ENCODE results near the gene ENTPD5. TPM values are rescaled to one million over a fixed set of nuclear protein-coding genes. Genes with fewer than 3 reads are reported as not detected.

Gene ENTPD5, protein sequence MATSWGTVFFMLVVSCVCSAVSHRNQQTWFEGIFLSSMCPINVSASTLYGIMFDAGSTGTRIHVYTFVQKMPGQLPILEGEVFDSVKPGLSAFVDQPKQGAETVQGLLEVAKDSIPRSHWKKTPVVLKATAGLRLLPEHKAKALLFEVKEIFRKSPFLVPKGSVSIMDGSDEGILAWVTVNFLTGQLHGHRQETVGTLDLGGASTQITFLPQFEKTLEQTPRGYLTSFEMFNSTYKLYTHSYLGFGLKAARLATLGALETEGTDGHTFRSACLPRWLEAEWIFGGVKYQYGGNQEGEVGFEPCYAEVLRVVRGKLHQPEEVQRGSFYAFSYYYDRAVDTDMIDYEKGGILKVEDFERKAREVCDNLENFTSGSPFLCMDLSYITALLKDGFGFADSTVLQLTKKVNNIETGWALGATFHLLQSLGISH
- 10 to 100 TPM; 13.1 to 18.4 TPM for total RNA-seq

- peaks cover 20% of the 10 kb centered on the region for H3K4me1 Mint-ChIP-seq
- H3K27ac Mint-ChIP-seq = peak within 1 kb of the TSS; percentile 96
- CTCF ChIA-PET = interaction anchor here (0.6 to 1.3 kb wide), 3 partner anchors 13 to 129 kb away, joined by 3 to 5 read pairs (median 4); no protein-coding TSS in a partner anchor
- H3K27me3 Mint-ChIP-seq = no peaks in the 10 kb centered on the region
- H3K36me3 Mint-ChIP-seq = peaks cover 2% of the 10 kb centered on the region
- H3K9me3 Mint-ChIP-seq (ENCODE audit: low read depth) = no peaks in the 10 kb centered on the region
- peak within 1 kb of the TSS; percentile 87 for H3K4me3 Mint-ChIP-seq
- peak; percentile 94 for ATAC-seq
- peak; percentile 84 for DNase-seq
These were observed at the start of gene ENTPD5, which contains the start of gene BBOF1 for GRCh38 chr14:74018586-74019407. Gene ENTPD5, minus strand, starts transcription at chr14:74019288. Its CDS starts 31,186 bp downstream, at chr14:73988102. Gene BBOF1, plus strand, starts transcription at chr14:74019349. Its CDS starts 130 bp downstream, at chr14:74019479.

DNA sequence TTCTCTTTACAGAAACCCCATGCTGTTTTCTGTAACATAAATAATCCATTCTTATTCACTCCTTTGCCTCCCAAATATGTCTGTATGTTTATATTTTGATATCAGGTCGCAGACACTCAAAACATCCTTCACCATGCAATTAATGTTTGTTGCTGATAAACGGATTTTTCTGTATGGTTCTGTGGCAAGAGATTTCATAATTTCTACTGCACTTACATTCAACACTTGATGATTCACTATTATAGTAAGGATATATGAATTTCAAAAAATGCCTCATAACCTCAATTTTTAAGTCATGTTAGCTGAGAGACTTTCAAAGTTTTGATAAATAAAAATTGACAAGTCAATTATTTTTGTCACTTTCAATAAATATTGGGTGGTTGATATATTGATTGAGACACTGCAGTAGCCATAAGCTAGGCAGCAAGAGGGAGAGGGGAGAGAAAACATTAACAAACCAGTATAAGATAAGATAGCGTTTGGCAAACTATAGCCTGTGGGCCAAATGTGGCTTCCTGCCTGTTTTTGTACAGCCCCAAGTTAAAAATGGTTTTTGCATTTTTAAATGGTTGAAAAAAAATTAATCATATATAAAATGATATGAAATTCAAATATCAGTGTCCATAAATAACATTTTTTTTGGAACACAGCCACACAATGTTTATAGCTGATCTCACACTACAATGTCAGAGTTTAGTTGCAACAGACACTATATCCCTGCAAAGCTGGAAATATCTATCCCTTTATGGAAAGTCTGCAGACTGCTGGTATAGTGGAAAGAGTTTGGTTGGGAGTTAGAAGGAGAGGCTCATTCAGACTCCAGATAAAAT, 46.9 kb upstream of the ENTPD5 start:
- Mint-ChIP-seq H3K4me1 (no peaks in the 10 kb centered on the region), H3K27ac (no peak overlapping the region), H3K4me3 (no peak overlapping the region), H3K27me3 (no peaks in the 10 kb centered on the region), H3K9me3 (ENCODE audit: low read depth) (no peaks in the 10 kb centered on the region), H3K36me3 (peaks cover 17% of the 10 kb centered on the region)
- no peak for DNase-seq
- ATAC-seq = no peak
- CTCF ChIA-PET = interaction anchor here (0.7 kb wide), 1 partner anchor 558 kb away, joined by 4 read pairs; no protein-coding TSS in a partner anchor

DNA sequence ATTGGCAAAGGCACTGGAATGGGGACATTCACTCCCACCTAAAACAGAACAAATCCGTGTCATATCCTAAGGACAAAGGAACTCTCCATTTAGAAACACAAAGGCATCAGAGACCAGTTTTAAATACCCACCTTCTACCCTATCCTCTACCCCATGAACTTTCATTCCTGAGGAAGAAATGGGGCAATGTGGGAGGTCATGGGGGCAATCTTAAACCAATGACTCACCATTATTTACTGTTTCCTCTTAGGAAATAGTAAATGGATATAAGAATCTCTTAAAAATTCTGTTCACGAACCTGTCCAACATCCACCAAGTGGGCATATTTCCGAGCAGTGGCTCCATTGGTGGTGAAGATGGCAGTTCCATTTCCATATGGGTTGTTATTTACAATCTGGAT, 45.8 kb upstream of the ENTPD5 start:
- CTCF ChIA-PET = interaction anchor here (0.7 kb wide), 1 partner anchor 557 kb away, joined by 4 read pairs; no protein-coding TSS in a partner anchor
- no peak overlapping the region for H3K27ac Mint-ChIP-seq
- H3K9me3 Mint-ChIP-seq (ENCODE audit: low read depth) = no peaks in the 10 kb centered on the region
- no peaks in the 10 kb centered on the region for H3K4me1 Mint-ChIP-seq
- no peaks in the 10 kb centered on the region for H3K27me3 Mint-ChIP-seq
- peaks cover 18% of the 10 kb centered on the region for H3K36me3 Mint-ChIP-seq
- DNase-seq (no peak), ATAC-seq (no peak)
- no peak overlapping the region for H3K4me3 Mint-ChIP-seq

- Mint-ChIP-seq H3K9me3 (ENCODE audit: low read depth) (no peaks in the 10 kb centered on the region), H3K4me3 (no peak overlapping the region), H3K27ac (no peak overlapping the region), H3K4me1 (no peaks in the 10 kb centered on the region), H3K27me3 (no peaks in the 10 kb centered on the region), H3K36me3 (peaks cover 21% of the 10 kb centered on the region)
- DNase-seq (no peak), ATAC-seq (no peak)
- CTCF ChIA-PET = no interaction called here
These were observed 45.3 kb upstream of the ENTPD5 start for GRCh38 chr14:74064426-74064825.

- Mint-ChIP-seq H3K36me3 (peaks cover 21% of the 10 kb centered on the region), H3K4me1 (no peaks in the 10 kb centered on the region), H3K27me3 (no peaks in the 10 kb centered on the region), H3K27ac (no peak overlapping the region), H3K4me3 (no peak overlapping the region), H3K9me3 (ENCODE audit: low read depth) (no peaks in the 10 kb centered on the region)
- CTCF ChIA-PET = interaction anchor here (0.6 to 1.0 kb wide), 2 partner anchors 20 to 181 kb away, joined by 3 to 4 read pairs; no protein-coding TSS in a partner anchor
- ATAC-seq (no peak), DNase-seq (no peak)
These were observed 43.7 kb upstream of the ENTPD5 start for GRCh38 chr14:74062809-74063150.

DNA sequence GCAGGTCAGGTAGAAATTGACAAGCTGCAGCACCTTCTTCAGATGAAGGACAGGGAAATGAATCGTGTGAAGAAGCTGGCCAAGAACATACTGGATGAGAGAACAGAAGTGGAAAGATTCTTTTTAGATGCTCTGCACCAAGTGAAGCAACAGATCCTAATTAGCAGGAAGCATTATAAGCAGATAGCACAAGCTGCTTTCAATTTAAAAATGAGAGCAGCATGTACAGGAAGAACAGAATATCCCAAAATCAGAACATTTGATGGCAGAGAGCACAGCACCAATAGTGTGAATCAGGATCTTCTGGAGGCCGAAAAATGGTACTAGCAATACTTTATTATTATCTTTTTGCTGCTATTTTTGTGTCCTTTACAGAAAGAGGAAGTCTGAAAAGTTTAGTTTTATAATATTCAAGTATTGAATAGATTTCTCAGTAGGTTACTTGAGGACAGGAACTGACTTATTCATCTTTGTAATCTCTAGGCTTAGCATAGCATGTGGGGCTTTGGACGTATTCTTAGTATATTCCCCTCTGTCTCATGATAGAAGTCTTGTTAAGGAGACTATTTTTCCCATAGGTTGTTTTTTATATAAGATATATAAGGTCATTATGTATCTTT, 30.9 kb upstream of the ENTPD5 start:
- Mint-ChIP-seq H3K4me3 (no peak overlapping the region), H3K27me3 (no peaks in the 10 kb centered on the region), H3K36me3 (no peaks in the 10 kb centered on the region), H3K9me3 (ENCODE audit: low read depth) (no peaks in the 10 kb centered on the region), H3K4me1 (peaks cover 2% of the 10 kb centered on the region), H3K27ac (no peak overlapping the region)
- ATAC-seq (no peak), DNase-seq (no peak)
- CTCF ChIA-PET = no interaction called here

DNA sequence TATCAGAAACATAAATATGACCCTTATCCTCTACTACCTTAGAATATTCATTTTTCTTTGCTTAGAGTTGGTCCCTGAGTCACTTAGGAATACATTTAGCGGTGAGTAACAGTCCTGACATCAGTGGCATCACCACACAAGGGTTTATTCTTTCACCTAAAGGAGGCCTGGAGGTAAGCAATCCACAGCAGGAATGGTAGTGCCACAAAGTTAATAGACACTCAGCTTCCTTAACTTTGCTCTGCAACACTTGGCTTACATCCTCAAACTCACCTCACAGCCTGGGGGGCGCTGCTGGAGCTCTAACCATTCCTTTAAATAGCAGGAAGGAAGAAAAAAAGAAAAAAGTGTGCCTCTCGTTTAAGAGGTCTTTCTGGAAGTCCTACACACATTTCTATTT, 29.2 kb upstream of the ENTPD5 start:
- H3K4me3 Mint-ChIP-seq = no peak overlapping the region
- peaks cover 2% of the 10 kb centered on the region for H3K4me1 Mint-ChIP-seq
- ATAC-seq (no peak), DNase-seq (no peak)
- no peaks in the 10 kb centered on the region for H3K9me3 Mint-ChIP-seq (ENCODE audit: low read depth)
- H3K27me3 Mint-ChIP-seq = no peaks in the 10 kb centered on the region
- H3K27ac Mint-ChIP-seq = no peak overlapping the region
- no peaks in the 10 kb centered on the region for H3K36me3 Mint-ChIP-seq
- CTCF ChIA-PET = no interaction called here

- H3K27ac Mint-ChIP-seq = no peak overlapping the region
- CTCF ChIA-PET = no interaction called here
- H3K4me1 Mint-ChIP-seq = peaks cover 2% of the 10 kb centered on the region
- DNase-seq = no peak
- no peak overlapping the region for H3K4me3 Mint-ChIP-seq
- no peaks in the 10 kb centered on the region for H3K36me3 Mint-ChIP-seq
- no peak for ATAC-seq
- H3K27me3 Mint-ChIP-seq = no peaks in the 10 kb centered on the region
- no peaks in the 10 kb centered on the region for H3K9me3 Mint-ChIP-seq (ENCODE audit: low read depth)
These were observed 26.4 kb upstream of the ENTPD5 start for GRCh38 chr14:74045522-74045921.

DNA sequence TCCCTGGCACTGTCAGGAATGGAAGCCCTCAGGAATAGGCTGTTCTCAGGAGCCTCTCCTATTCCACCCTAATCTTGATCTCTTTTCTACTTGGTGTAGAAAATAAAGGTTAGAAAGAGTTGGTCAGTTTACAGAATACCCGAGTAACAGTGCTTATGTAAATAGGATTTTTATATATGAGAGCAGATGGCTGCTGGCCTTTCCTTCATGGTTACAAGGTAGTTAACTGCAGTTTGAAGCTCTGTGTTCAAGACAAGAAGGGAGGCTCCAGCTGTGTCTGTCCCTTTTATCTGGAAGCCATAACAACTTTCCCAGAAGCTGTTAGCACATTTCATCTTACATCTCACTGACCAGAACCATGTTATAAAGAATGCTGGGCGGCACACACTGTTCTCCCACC, 23.2 kb upstream of the ENTPD5 start:
- ATAC-seq = no peak
- Mint-ChIP-seq H3K27ac (no peak overlapping the region), H3K36me3 (no peaks in the 10 kb centered on the region), H3K4me3 (no peak overlapping the region), H3K9me3 (ENCODE audit: low read depth) (no peaks in the 10 kb centered on the region), H3K4me1 (no peaks in the 10 kb centered on the region), H3K27me3 (no peaks in the 10 kb centered on the region)
- no peak for DNase-seq
- CTCF ChIA-PET = no interaction called here

GRCh38 chr14:74038020-74038859, 19.2 kb upstream of the ENTPD5 start:
- H3K36me3 Mint-ChIP-seq = no peaks in the 10 kb centered on the region
- no peak overlapping the region for H3K27ac Mint-ChIP-seq
- DNase-seq (no peak), ATAC-seq (peak; percentile 58)
- no peaks in the 10 kb centered on the region for H3K27me3 Mint-ChIP-seq
- no peaks in the 10 kb centered on the region for H3K9me3 Mint-ChIP-seq (ENCODE audit: low read depth)
- CTCF ChIA-PET = interaction anchor here (1.0 to 1.5 kb wide), 2 partner anchors 7 to 14 kb away, joined by 3 to 5 read pairs; no protein-coding TSS in a partner anchor
- H3K4me1 Mint-ChIP-seq = no peaks in the 10 kb centered on the region
- H3K4me3 Mint-ChIP-seq = no peak overlapping the region

DNA sequence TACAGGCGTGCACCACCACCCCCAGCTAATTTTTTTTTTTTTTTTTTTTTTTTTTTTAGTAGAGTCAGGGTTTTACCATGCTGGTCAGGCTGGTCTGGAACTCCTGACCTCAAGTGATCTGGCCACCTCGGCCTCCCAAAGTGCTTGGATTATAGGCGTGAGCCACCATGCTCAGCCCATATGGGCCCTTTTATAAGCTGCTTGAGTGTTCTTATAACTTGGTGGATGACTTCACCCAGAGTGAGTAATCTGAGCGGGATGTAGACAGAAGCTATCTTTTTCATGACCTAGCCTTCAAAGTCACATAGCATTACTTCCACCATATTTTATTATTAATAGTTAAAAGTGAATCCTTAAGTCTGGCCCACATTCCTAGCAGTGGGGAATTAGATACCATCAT, 16.5 kb upstream of the ENTPD5 start:
- no peak for ATAC-seq
- Mint-ChIP-seq H3K4me3 (no peak overlapping the region), H3K9me3 (ENCODE audit: low read depth) (no peaks in the 10 kb centered on the region), H3K27me3 (no peaks in the 10 kb centered on the region), H3K4me1 (no peaks in the 10 kb centered on the region), H3K27ac (no peak overlapping the region), H3K36me3 (no peaks in the 10 kb centered on the region)
- CTCF ChIA-PET = interaction anchor here (0.6 kb wide), 1 partner anchor 190 kb away, joined by 4 read pairs; no protein-coding TSS in a partner anchor
- DNase-seq = no peak

- Mint-ChIP-seq H3K4me1 (no peaks in the 10 kb centered on the region), H3K27me3 (no peaks in the 10 kb centered on the region), H3K27ac (no peak overlapping the region), H3K36me3 (no peaks in the 10 kb centered on the region), H3K9me3 (ENCODE audit: low read depth) (no peaks in the 10 kb centered on the region), H3K4me3 (no peak overlapping the region)
- CTCF ChIA-PET = no interaction called here
- ATAC-seq (no peak), DNase-seq (no peak)
These were observed 15.5 kb upstream of the ENTPD5 start for GRCh38 chr14:74034572-74034971.

Measured in activated CD8-positive, alpha-beta memory T cell treated with anti-CD3 and anti-CD28 coated beads, Interleukin-2, amount 10 ng/mL, durations not matched to agents 7 days and 5 days (primary cell).